ENCODE data around the gene TMEM135. TPM values are rescaled to one million over a fixed set of nuclear protein-coding genes. Genes with fewer than 3 reads are reported as not detected.

TMEM135 gene
- total RNA-seq, 2 donors from 2014 or later: 25.9 to 26.9 TPM

DNA sequence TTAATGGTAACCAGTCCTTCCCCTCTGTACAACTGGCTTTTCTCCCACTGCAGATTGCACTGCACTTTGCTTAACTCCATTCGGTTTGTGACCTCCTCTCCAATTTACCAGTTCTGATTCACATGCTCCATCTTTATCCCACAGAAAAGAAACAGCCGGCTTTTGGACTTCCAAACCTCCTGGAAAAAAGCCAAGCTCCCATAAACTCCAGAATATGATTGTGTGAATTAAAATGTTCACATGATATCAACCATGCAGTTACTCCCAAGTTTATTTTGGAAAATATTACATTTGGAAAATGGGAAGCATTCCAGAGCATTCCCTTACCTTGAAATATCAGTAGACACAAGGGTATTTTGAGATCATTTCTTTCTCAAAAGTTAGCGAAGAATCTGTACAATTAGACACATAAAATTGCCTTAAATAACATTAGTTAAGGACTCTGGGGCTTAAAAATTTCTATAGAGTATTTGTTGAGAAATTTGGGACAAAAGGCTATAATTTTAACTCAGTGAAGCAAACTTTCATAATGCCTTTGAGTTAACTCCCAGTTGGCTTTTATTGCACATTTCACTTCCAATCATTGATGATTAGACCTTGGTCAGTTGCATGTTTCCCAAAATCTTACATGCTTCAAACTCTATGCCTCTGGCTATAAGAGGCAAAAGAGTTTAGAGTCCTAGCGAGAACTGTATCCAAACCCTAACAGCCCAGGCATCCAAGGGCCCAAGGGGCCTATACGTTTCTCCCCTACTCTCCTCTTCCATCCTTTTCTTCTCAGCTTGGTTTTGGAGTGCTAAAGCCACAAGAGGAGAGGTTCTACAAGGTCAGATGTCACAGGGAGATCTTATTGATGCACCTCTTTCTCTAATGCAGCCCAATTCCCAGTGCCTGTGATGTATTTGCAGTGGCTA is 23.6 kb upstream of the TMEM135 start:
- no peaks in the 10 kb centered on the region for H3K9me3 ChIP-seq
- H3K36me3 ChIP-seq: no peaks in the 10 kb centered on the region
- no peak for ATAC-seq (ENCODE audit: insufficient number of reproducible peaks, low FRiP score, low read depth)
- peaks cover 5 to 18% of the 10 kb centered on the region in 2 donors for H3K4me1 ChIP-seq (ENCODE audit: control insufficient read depth in 1 of 2, low read depth in 2 of 2)
- no peak overlapping the region for H3K27ac ChIP-seq
- TF ChIP-seq, protein P1, sequence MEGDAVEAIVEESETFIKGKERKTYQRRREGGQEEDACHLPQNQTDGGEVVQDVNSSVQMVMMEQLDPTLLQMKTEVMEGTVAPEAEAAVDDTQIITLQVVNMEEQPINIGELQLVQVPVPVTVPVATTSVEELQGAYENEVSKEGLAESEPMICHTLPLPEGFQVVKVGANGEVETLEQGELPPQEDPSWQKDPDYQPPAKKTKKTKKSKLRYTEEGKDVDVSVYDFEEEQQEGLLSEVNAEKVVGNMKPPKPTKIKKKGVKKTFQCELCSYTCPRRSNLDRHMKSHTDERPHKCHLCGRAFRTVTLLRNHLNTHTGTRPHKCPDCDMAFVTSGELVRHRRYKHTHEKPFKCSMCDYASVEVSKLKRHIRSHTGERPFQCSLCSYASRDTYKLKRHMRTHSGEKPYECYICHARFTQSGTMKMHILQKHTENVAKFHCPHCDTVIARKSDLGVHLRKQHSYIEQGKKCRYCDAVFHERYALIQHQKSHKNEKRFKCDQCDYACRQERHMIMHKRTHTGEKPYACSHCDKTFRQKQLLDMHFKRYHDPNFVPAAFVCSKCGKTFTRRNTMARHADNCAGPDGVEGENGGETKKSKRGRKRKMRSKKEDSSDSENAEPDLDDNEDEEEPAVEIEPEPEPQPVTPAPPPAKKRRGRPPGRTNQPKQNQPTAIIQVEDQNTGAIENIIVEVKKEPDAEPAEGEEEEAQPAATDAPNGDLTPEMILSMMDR (IDR thresholded peaks at IDR 0.05): no peak
- no peaks in the 10 kb centered on the region for H3K27me3 ChIP-seq (replicated peaks; ENCODE audit: insufficient read depth)
- no peak overlapping the region for H3K4me3 ChIP-seq
- DNase-seq (ENCODE audit: low spot score): no peak

DNA sequence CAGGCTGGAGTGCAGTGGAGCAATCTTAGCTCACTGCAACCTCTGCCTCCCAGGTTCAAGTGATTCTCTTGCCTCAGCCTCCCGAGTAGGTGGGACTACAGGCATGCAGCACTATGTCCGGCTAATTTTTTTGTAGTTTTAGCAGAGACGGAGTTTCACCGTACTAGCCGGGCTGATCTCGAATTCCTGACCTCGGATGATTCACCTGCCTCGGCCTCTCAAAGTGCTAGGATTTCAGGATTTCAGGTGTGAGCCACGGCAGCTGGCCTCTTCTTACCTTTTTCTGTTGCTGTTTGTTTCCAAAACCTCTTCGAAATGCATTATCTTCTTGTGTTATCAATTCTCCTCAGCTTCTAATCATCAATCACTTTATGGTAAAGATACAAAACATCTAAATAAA is 22.1 kb upstream of the TMEM135 start:
- DNase-seq (ENCODE audit: low spot score) (no peak), ATAC-seq (ENCODE audit: insufficient number of reproducible peaks, low FRiP score, low read depth) (no peak)
- no peak overlapping the region for H3K27ac ChIP-seq
- H3K4me1 ChIP-seq (ENCODE audit: control insufficient read depth in 1 of 2, low read depth in 2 of 2): peaks cover 5 to 31% of the 10 kb centered on the region in 2 donors
- no peak overlapping the region for H3K4me3 ChIP-seq
- TF ChIP-seq, protein P1 (IDR thresholded peaks at IDR 0.05): no peak
- no peaks in the 10 kb centered on the region for H3K9me3 ChIP-seq
- H3K36me3 ChIP-seq: no peaks in the 10 kb centered on the region
- H3K27me3 ChIP-seq (replicated peaks; ENCODE audit: insufficient read depth): no peaks in the 10 kb centered on the region

DNA sequence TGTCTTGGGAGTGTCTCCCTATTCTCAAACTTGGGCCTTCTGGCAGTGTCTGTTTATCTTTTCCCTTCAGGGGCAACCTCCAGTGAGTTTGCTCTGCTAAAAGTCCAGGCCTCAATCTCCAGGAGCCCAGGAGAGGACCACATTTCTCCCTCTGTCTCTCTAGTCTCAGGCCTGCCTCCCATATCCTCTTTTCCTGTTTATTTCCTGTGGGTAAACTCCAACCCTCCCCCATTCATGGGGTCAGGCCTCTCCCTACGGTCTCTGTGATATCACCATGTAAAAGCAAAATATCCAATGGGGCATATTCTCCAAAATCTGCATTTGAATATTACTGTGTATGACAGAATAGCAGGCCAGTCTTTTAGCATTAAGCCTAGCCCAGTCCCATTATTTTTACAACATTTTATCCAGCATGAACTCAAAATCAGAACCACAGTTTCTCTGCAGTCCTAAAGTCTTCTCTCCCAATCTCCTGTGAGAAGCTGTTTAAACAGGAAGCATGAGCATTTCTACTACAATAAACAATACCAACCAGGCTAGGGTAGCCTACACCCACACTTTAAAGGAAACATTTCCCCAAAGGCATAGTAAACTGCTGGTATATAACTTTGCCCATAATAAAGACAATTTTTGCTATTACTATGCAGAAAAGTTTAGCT is 18.0 kb upstream of the TMEM135 start:
- ATAC-seq (ENCODE audit: insufficient number of reproducible peaks, low FRiP score, low read depth) (no peak), DNase-seq (ENCODE audit: low spot score) (no peak)
- H3K9me3 ChIP-seq: no peaks in the 10 kb centered on the region
- H3K27ac ChIP-seq: no peak overlapping the region
- H3K4me3 ChIP-seq: no peak overlapping the region
- no peaks in the 10 kb centered on the region for H3K27me3 ChIP-seq (replicated peaks; ENCODE audit: insufficient read depth)
- H3K36me3 ChIP-seq: no peaks in the 10 kb centered on the region
- TF ChIP-seq, protein P1 (IDR thresholded peaks at IDR 0.05): no peak
- peaks cover 0 to 15% of the 10 kb centered on the region in 2 donors for H3K4me1 ChIP-seq (ENCODE audit: control insufficient read depth in 1 of 2, low read depth in 2 of 2)

DNA sequence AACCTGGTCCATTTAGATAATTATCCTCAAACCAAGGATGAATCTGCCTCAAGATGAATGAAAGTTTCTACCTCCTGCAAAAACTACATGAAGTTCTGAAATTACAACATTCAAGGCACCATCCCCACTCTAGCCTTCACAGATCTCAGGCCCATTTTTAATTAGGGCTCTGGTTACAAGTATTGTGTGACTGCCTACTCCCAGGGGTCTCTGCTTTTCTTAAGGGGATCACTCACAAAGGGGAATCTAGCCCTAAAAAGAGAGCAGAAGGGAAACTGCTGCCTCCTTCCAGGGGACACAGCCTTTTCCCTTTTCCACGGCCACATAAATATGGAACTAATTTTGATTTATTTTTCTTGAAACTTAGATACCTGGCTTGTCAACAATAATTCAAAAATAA is 17.4 kb upstream of the TMEM135 start:
- DNase-seq (ENCODE audit: low spot score) (no peak), ATAC-seq (ENCODE audit: insufficient number of reproducible peaks, low FRiP score, low read depth) (no peak)
- Histone ChIP-seq H3K4me3 (no peak overlapping the region), H3K4me1 (ENCODE audit: control insufficient read depth in 1 of 2, low read depth in 2 of 2) (peaks cover 0 to 15% of the 10 kb centered on the region in 2 donors), H3K9me3 (no peaks in the 10 kb centered on the region), H3K36me3 (no peaks in the 10 kb centered on the region), H3K27me3 (replicated peaks; ENCODE audit: insufficient read depth) (no peaks in the 10 kb centered on the region), H3K27ac (no peak overlapping the region)
- TF ChIP-seq, protein P1 (IDR thresholded peaks at IDR 0.05): no peak

DNA sequence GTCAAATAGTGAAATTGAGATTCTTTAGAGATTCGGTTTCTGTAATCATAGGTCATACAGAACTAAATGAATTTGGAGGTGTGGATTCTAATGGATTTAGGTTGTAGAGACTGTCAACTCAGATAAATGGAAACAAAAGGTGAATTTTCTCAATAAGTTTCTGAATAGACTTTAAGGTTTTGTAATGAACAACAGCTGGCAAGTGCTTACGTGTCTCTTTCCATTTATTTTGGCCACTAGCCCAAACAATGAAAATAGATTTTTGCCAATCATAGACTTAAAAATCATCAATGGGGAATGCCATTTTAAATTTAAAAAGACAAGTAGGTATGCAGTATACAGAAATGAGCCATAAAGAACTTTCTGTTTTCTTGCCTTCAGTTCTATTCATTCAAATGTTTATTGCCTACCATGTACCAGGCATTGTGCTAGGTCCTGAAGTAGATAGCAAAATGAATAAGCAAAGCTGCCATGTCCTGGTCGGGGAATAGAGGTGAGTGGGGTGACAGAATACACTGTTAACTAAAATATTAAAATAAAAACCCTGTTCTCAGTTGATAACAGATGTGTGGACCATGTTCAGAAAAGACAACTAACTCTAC is 16.9 kb upstream of the TMEM135 start:
- Histone ChIP-seq H3K27me3 (replicated peaks; ENCODE audit: insufficient read depth) (no peaks in the 10 kb centered on the region), H3K4me3 (no peak overlapping the region), H3K27ac (no peak overlapping the region), H3K36me3 (no peaks in the 10 kb centered on the region), H3K9me3 (no peaks in the 10 kb centered on the region), H3K4me1 (ENCODE audit: control insufficient read depth in 1 of 2, low read depth in 2 of 2) (peaks cover 0 to 15% of the 10 kb centered on the region in 2 donors)
- ATAC-seq (ENCODE audit: insufficient number of reproducible peaks, low FRiP score, low read depth) (no peak), DNase-seq (ENCODE audit: low spot score) (no peak)
- TF ChIP-seq, protein P1 (IDR thresholded peaks at IDR 0.05): no peak
